Loucy (cell line): ENCODE data around the gene SLC10A7.

ENCODE experiments used
- EZH2phosphoT487 ChIP-seq: fragments of 200-600 bp; IDR thresholded peaks from 2 replicates; pipeline ENCODE4 v1.6.1; 2018; ENCODE audit warnings: antibody characterized with exemption, mild to moderate bottlenecking, moderate library complexity, borderline replicate concordance
- TF ChIP-seq, protein P1 (sequence below): fragments of 200-600 bp; sonication (generic); conservative IDR thresholded peaks from 2 replicates; pipeline ENCODE4 v1.5.1; 2014; ENCODE audit warnings: mild to moderate bottlenecking, antibody characterized with exemption, low read length

DNA sequence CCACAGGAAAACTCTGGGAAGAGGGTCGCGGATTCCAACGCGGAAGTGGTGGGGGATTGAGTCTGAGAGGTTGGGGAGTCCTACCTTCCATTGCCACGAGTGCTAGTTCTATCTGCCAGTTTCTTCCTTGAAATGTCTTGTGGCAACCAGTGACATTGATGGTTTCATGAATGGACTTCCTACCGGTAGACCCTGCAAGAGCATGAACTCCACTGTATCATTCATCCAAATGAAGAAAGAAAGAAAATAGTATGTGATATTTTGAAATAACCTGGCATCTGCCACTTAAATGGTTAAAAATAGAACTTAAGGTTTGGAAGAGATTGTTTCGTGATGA is 1.1 kb upstream of the SLC10A7 start:
- TF ChIP-seq, protein P1, sequence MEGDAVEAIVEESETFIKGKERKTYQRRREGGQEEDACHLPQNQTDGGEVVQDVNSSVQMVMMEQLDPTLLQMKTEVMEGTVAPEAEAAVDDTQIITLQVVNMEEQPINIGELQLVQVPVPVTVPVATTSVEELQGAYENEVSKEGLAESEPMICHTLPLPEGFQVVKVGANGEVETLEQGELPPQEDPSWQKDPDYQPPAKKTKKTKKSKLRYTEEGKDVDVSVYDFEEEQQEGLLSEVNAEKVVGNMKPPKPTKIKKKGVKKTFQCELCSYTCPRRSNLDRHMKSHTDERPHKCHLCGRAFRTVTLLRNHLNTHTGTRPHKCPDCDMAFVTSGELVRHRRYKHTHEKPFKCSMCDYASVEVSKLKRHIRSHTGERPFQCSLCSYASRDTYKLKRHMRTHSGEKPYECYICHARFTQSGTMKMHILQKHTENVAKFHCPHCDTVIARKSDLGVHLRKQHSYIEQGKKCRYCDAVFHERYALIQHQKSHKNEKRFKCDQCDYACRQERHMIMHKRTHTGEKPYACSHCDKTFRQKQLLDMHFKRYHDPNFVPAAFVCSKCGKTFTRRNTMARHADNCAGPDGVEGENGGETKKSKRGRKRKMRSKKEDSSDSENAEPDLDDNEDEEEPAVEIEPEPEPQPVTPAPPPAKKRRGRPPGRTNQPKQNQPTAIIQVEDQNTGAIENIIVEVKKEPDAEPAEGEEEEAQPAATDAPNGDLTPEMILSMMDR: no peak
- no peak for TF ChIP-seq EZH2phosphoT487
